PC-9 (cell line): ENCODE results near the gene PHYH. TPM values are rescaled to one million over a fixed set of nuclear protein-coding genes. Genes with fewer than 3 reads are reported as not detected.
"Not testable (repeated sequence)": the region's sequence is repeated elsewhere in the genome, so short reads cannot be mapped to it uniquely, and the experiment has no call there.

ENCODE experiments used
- BruUV-seq: library from RNA; stranded (reverse); fragments of 400-500 nt; replicated peaks from 2 replicates; lab custom pipeline; 2021; lab: Mats Ljungman, UMichigan
- CTCF ChIA-PET: fragments of 300-600 bp; sonication (Branson Sonifier 250); formaldehyde crosslinking; loops from one replicate; lab custom pipeline; 2022; ENCODE audit warnings: antibody characterized with exemption; lab: Charles Lee
- POLR2A ChIA-PET: fragments of 300-600 bp; sonication (Branson Sonifier 250); formaldehyde crosslinking; loops from one replicate; lab custom pipeline; 2022; ENCODE audit warnings: antibody characterized with exemption; ENCODE audit not compliant: unreplicated experiment; lab: Charles Lee
- DNase-seq, 2 experiments: peaks; one replicate each; pipeline versions ENCODE4 v3.0.0 to v3.0.0-alpha.2; 2015 to 2022; ENCODE audit warnings: mixed read lengths in 1 of 2
- H2AFZ ChIP-seq: fragments of 200-600 bp; sonication (generic); 2 replicates; pipeline ENCODE4 v1.8.1; 2017; ENCODE audit warnings: antibody characterized with exemption
- H3F3A ChIP-seq: fragments of 200-600 bp; sonication (generic); 2 replicates; pipeline ENCODE4 v1.8.1; 2017; ENCODE audit warnings: antibody characterized with exemption, mild to moderate bottlenecking, low read depth; ENCODE audit not compliant: insufficient read depth
- H3K27ac ChIP-seq: fragments of 200-600 bp; sonication (generic); 2 replicates; pipeline ENCODE4 v1.6.1; 2016; ENCODE audit warnings: mixed run types
- H3K27me3 ChIP-seq: fragments of 200-600 bp; sonication (generic); 2 replicates; pipeline ENCODE4 v1.6.1; 2016; ENCODE audit warnings: low read depth, mixed run types; ENCODE audit not compliant: insufficient read depth
- H3K36me3 ChIP-seq: fragments of 200-600 bp; sonication (generic); 2 replicates; pipeline ENCODE4 v1.6.1; 2016; ENCODE audit warnings: low read depth, mixed run types
- H3K4me1 ChIP-seq: fragments of 200-600 bp; sonication (generic); replicated peaks from 2 replicates; pipeline ENCODE4 v1.6.1; 2016; ENCODE audit warnings: mixed run types; ENCODE audit not compliant: insufficient read depth
- H3K4me2 ChIP-seq: fragments of 200-600 bp; sonication (generic); 2 replicates; pipeline ENCODE4 v1.6.1; 2017; ENCODE audit warnings: mixed run types
- H3K4me3 ChIP-seq: fragments of 200-600 bp; sonication (generic); 2 replicates; pipeline ENCODE4 v1.6.1; 2016; ENCODE audit warnings: mixed run types
- H3K79me2 ChIP-seq: fragments of 200-600 bp; sonication (generic); 2 replicates; pipeline ENCODE4 v1.6.1; 2017; ENCODE audit warnings: low read depth, mixed run types
- H3K9me2 ChIP-seq: fragments of 200-600 bp; sonication (generic); 2 replicates; pipeline ENCODE4 v1.8.1; 2017; ENCODE audit warnings: mild to moderate bottlenecking; ENCODE audit not compliant: insufficient read depth
- H3K9me3 ChIP-seq: fragments of 200-600 bp; sonication (generic); 2 replicates; pipeline ENCODE4 v1.8.1; 2016; ENCODE audit warnings: low read depth; ENCODE audit not compliant: insufficient read depth
- H4K20me1 ChIP-seq: fragments of 200-600 bp; sonication (generic); 2 replicates; pipeline ENCODE4 v1.8.1; 2017; ENCODE audit not compliant: insufficient read depth
- CTCF ChIP-seq: fragments of 200-600 bp; sonication (generic); conservative IDR thresholded peaks from 2 replicates; pipeline ENCODE4 v1.6.1; 2017; ENCODE audit warnings: mixed run types, antibody characterized with exemption, mild to moderate bottlenecking, moderate library complexity
- EZH2 ChIP-seq: fragments of 200-600 bp; sonication (generic); IDR thresholded peaks from 2 replicates; pipeline ENCODE4 v1.8.0; 2017; ENCODE audit warnings: antibody characterized with exemption, low read depth
- intact Hi-C: fragments of 100-400 bp; cut with micrococcal nuclease; formaldehyde crosslinking; loops from one replicate; pipeline ENCODE4 v1.10.0; 2022; ENCODE audit not compliant: unreplicated experiment
- total RNA-seq: library from RNA; stranded (reverse); gene quantifications from 2 replicates; pipeline ENCODE4 v1.2.3, GENCODE V29; 2021

Gene PHYH
- total RNA-seq, 1 experiment from 2014 or later = 16.5 TPM

GRCh38 chr10:13239923-13240322, 59.9 kb downstream of the PHYH start:
- Histone ChIP-seq H3K27me3 (no peaks in the 10 kb centered on the region), H3K9me2 (no peaks in the 10 kb centered on the region), H3K4me1 (no peaks in the 10 kb centered on the region), H3K27ac (no peak overlapping the region), H3K36me3 (no peaks in the 10 kb centered on the region), H3K79me2 (no peaks in the 10 kb centered on the region), H3K4me3 (no peak overlapping the region), H2AFZ (no peak overlapping the region), H4K20me1 (no peaks in the 10 kb centered on the region), H3F3A (no peaks in the 10 kb centered on the region), H3K4me2 (no peak overlapping the region), H3K9me3 (no peaks in the 10 kb centered on the region)
- TF ChIP-seq EZH2 = no peak
- no peak for TF ChIP-seq CTCF
- POLR2A ChIA-PET = interaction anchor here (0.5 kb wide), 1 partner anchor 10 kb away, joined by 3 read pairs; no protein-coding TSS in a partner anchor
- intact Hi-C loops = no loop called here
- no peak for DNase-seq
- no TSS peak for BruUV-seq
- CTCF ChIA-PET = interaction anchor here (0.7 kb wide), 1 partner anchor 36 kb away, joined by 3 read pairs; no protein-coding TSS in a partner anchor

GRCh38 chr10:13238271-13239077, 61.4 kb downstream of the PHYH start:
- CTCF ChIA-PET = no interaction called here
- H2AFZ ChIP-seq = no peak overlapping the region

GRCh38 chr10:13236638-13237037, 63.2 kb downstream of the PHYH start:
- Histone ChIP-seq H3K27me3 (no peaks in the 10 kb centered on the region), H3F3A (no peaks in the 10 kb centered on the region), H2AFZ (no peak overlapping the region), H3K9me2 (no peaks in the 10 kb centered on the region), H3K27ac (no peak overlapping the region), H3K9me3 (no peaks in the 10 kb centered on the region), H4K20me1 (no peaks in the 10 kb centered on the region), H3K36me3 (no peaks in the 10 kb centered on the region), H3K4me2 (no peak overlapping the region), H3K4me1 (no peaks in the 10 kb centered on the region), H3K79me2 (no peaks in the 10 kb centered on the region), H3K4me3 (no peak overlapping the region)
- intact Hi-C loops = no loop called here
- CTCF ChIA-PET = no interaction called here
- DNase-seq = no peak
- BruUV-seq = no TSS peak
- POLR2A ChIA-PET = no interaction called here
- TF ChIP-seq CTCF (no peak), EZH2 (no peak)

More at GRCh38 chr10:13238271-13239077, 61.4 kb downstream of the PHYH start:
- intact Hi-C loops = no loop called here
- H3K4me3 ChIP-seq = no peak overlapping the region
- H3K9me2 ChIP-seq = no peaks in the 10 kb centered on the region
- no TSS peak for BruUV-seq
- H3K27me3 ChIP-seq = no peaks in the 10 kb centered on the region
- H3K9me3 ChIP-seq = no peaks in the 10 kb centered on the region
- no peaks in the 10 kb centered on the region for H3K36me3 ChIP-seq
- H3K27ac ChIP-seq = no peak overlapping the region
- H4K20me1 ChIP-seq = no peaks in the 10 kb centered on the region
- H3K4me1 ChIP-seq = no peaks in the 10 kb centered on the region
- POLR2A ChIA-PET = no interaction called here
- H3K4me2 ChIP-seq = no peak overlapping the region
- no peaks in the 10 kb centered on the region for H3F3A ChIP-seq
- no peak for TF ChIP-seq CTCF
- H3K79me2 ChIP-seq = no peaks in the 10 kb centered on the region
- no peak for DNase-seq

GRCh38 chr10:13234736-13235135, 65.1 kb downstream of the PHYH start:
- BruUV-seq, H3K4me1 ChIP-seq, H3K27ac ChIP-seq, H3K9me3 ChIP-seq, intact Hi-C loops, POLR2A ChIA-PET, H3K4me2 ChIP-seq, CTCF ChIA-PET, H3K79me2 ChIP-seq, H3K4me3 ChIP-seq, H3F3A ChIP-seq, H3K9me2 ChIP-seq, H4K20me1 ChIP-seq, H3K27me3 ChIP-seq, H2AFZ ChIP-seq, H3K36me3 ChIP-seq, DNase-seq: not testable (repeated sequence)
